ENCODE measurements around the gene AFAP1.

GRCh38 chr4:7910263-7910896 is 29.3 kb downstream of the AFAP1 start:
- TF ChIP-seq POLR2A (IDR thresholded peaks at IDR 0.05; ENCODE audit: low read depth, low read length) (peak; percentile 21), CTCF (IDR thresholded peaks at IDR 0.05; ENCODE audit: extremely low read depth in 1 of 2, insufficient read depth in 1 of 2, low read depth in 1 of 2, low read length in 2 of 2) (no peak), POLR2AphosphoS5 (IDR thresholded peaks at IDR 0.05; ENCODE audit: insufficient read depth, low read depth, low read length) (no peak), MAX (IDR thresholded peaks at IDR 0.05; ENCODE audit: insufficient read depth, insufficient read length) (no peak), GATA2 (IDR thresholded peaks at IDR 0.05; ENCODE audit: insufficient read depth, insufficient read length, low read depth, low read length) (no peak), EZH2 (IDR thresholded peaks at IDR 0.05; ENCODE audit: borderline replicate concordance, low read depth, low read length, severe bottlenecking) (no peak), MYC (IDR thresholded peaks at IDR 0.05; ENCODE audit: low read depth, low read length) (no peak)
